Psoas muscle (tissue), 8 donors: Measurements from ENCODE around the gene NECAP2. TPM values are rescaled to one million over a fixed set of nuclear protein-coding genes. Genes with fewer than 3 reads are reported as not detected.

Source experiments
- ATAC-seq, 4 donors: fragments of 200-7000 bp; cut with Tn5 transposase; one replicate each; pipeline ENCODE4 v1.9.1; 2020; ENCODE audit warnings: moderate library complexity in 3 of 4, mild to moderate bottlenecking in 2 of 4
- DNase-seq, 2 donors: peaks; one replicate each; pipeline ENCODE4 v3.0.0-alpha.2; 2020
- H3K27ac ChIP-seq: fragments of 200-600 bp; one replicate; pipeline ENCODE4 v1.8.0; 2022
- H3K27me3 ChIP-seq, 3 donors: fragments of 200-600 bp in 1 of 3; one replicate each; pipeline versions ENCODE4 v1.6.1 to v1.8.0; 2013 to 2022; ENCODE audit warnings: low read length in 2 of 3, mild to moderate bottlenecking in 2 of 3, moderate library complexity in 1 of 3; ENCODE audit not compliant: insufficient read depth in 3 of 3
- H3K36me3 ChIP-seq, 2 donors: fragments of 200-600 bp in 1 of 2; one replicate each; pipeline versions ENCODE4 v1.6.1 to v1.8.0; 2013 to 2022; ENCODE audit warnings: low read depth in 1 of 2, mild to moderate bottlenecking in 1 of 2, moderate library complexity in 1 of 2; ENCODE audit not compliant: insufficient read depth in 1 of 2
- H3K4me1 ChIP-seq: fragments of 200-600 bp; one replicate; pipeline ENCODE4 v1.8.0; 2022
- H3K4me3 ChIP-seq: fragments of 200-600 bp; one replicate; pipeline ENCODE4 v1.8.0; 2022; ENCODE audit warnings: mild to moderate bottlenecking
- H3K9me3 ChIP-seq: fragments of 200-600 bp; one replicate; pipeline ENCODE4 v1.8.0; 2022
- CTCF ChIP-seq: fragments of 200-600 bp; IDR thresholded peaks from one replicate; pipeline ENCODE4 v1.8.0; 2022; ENCODE audit warnings: antibody characterized with exemption
- WGBS, 3 donors: extraction: QIAGEN DNeasy Blood & Tissue Kit; methylation state at CpG; one replicate each; pipeline versions ENCODE4 v1.1.6 to v1.1.7; 2013; 5-methylcytosine and 5-hydroxymethylcytosine counted together
- intact Hi-C, 2 donors: fragments of 100-400 bp; cut with DNase I; formaldehyde crosslinking; loops; one replicate each; pipeline versions ENCODE4 v1.11.0 to v1.14.2; 2022
- polyA plus RNA-seq, 3 donors: library from polyadenylated mRNA; stranded (reverse); fragments of 200-250 nt; gene quantifications; one replicate each; pipeline ENCODE4 v1.2.3, GENCODE V29; 2013
- total RNA-seq, 4 donors: library from RNA; stranded (reverse); fragmentation: NEBNext Ultra II Directional in 2 of 4; extraction: Animal tissue kit (Norgen Biotek cat#: 25700) in 2 of 4; gene quantifications; one replicate each; pipeline versions ENCODE4 v1.2.1 to v1.2.4, GENCODE V29; 2021 to 2023
- donor health status: healthy with polysubstance abuse.
- donor health status: DM: no; HTN: no; CAD: no; lungs with moderate emphysema.
- donor health status: Bipolar disorder and iron deficiency.
- donor health status: healthy.
- donor health status: DM: yes; HTN: yes; CAD: no.
- donor health status: DM: no; HTN: no; CAD: no.
- donor health status: DM: no; HTN: no; CAD: no.
- donor health status: DM: yes; HTN: yes; CAD: no.

Gene NECAP2
- total and polyA plus RNA-seq, 7 donors = 5.7 to 10.9 (median 10.5) TPM

GRCh38 chr1:16398371-16398953 is 42.1 kb upstream of the NECAP2 start:
- H3K9me3 ChIP-seq = no peaks in the 10 kb centered on the region
- no peak overlapping the region for H3K4me3 ChIP-seq
- peaks cover 21% of the 10 kb centered on the region for H3K4me1 ChIP-seq
- 72 to 87% (median 75%) methylated on average over 5 of the region's 5 CpGs for WGBS, 3 donors
- no peak for TF ChIP-seq CTCF
- ATAC-seq (no peak), DNase-seq (no peak)
- intact Hi-C loops = no loop called here
- H3K36me3 ChIP-seq = peaks cover 0 to 60% of the 10 kb centered on the region in 2 donors
- no peaks in the 10 kb centered on the region for H3K27me3 ChIP-seq
- no peak overlapping the region for H3K27ac ChIP-seq

- intact Hi-C loops = no loop called here
- ATAC-seq (no peak), DNase-seq (no peak)
- H3K4me1 ChIP-seq = no peaks in the 10 kb centered on the region
- no peaks in the 10 kb centered on the region for H3K9me3 ChIP-seq
- H3K4me3 ChIP-seq = no peak overlapping the region
- WGBS, 3 donors = 77 to 80% (median 79%) methylated on average over 10 of the region's 10 CpGs
- no peak overlapping the region for H3K27ac ChIP-seq
- H3K27me3 ChIP-seq = no peaks in the 10 kb centered on the region
- peaks cover 0 to 23% of the 10 kb centered on the region in 2 donors for H3K36me3 ChIP-seq
- no peak for TF ChIP-seq CTCF
Measured at GRCh38 chr1:16402742-16403141, 37.8 kb upstream of the NECAP2 start.

- WGBS, 3 donors = 60 to 79% (median 62%) methylated on average over 5 of the region's 5 CpGs
- intact Hi-C loops = no loop called here
Measured at GRCh38 chr1:16405441-16405840, 35.1 kb upstream of the NECAP2 start.

DNA sequence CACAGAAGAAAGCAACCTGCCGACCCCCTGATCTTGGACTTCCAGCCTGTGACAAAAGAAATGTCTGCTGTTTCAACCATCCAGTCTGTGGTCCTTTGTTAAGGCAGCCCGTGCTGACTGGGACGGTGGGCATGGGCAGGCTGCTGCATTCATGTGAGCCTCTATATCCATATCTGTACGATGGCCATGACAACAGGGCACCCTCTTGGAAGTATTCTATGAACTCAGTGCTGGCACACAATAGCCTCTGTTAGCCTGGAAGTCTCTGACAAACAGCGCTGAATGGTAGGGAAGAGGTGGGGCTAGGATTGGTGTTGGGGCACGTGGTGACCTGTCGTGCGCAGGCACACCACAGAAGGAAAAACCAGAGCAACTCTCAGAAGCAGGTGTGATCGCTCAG is 33.7 kb upstream of the NECAP2 start:
- TF ChIP-seq CTCF = no peak
- 79 to 87% (median 87%) methylated on average over 9 of the region's 9 CpGs for WGBS, 3 donors
- ATAC-seq (no peak), DNase-seq (no peak)
- no peaks in the 10 kb centered on the region for H3K9me3 ChIP-seq
- no peaks in the 10 kb centered on the region for H3K4me1 ChIP-seq
- no peak overlapping the region for H3K4me3 ChIP-seq
- H3K27me3 ChIP-seq = no peaks in the 10 kb centered on the region
- H3K27ac ChIP-seq = no peak overlapping the region
- H3K36me3 ChIP-seq = no peaks in the 10 kb centered on the region
- intact Hi-C loops = no loop called here

More at GRCh38 chr1:16405441-16405840, 35.1 kb upstream of the NECAP2 start:
- DNase-seq (no peak), ATAC-seq (no peak)
- Histone ChIP-seq H3K27me3 (no peaks in the 10 kb centered on the region), H3K4me1 (no peaks in the 10 kb centered on the region), H3K36me3 (no peaks in the 10 kb centered on the region), H3K27ac (no peak overlapping the region), H3K9me3 (no peaks in the 10 kb centered on the region), H3K4me3 (no peak overlapping the region)
- TF ChIP-seq CTCF = no peak
